Endothelial cell of umbilical vein (primary cell): ENCODE data around the gene ABCA3.
"Not testable (repeated sequence)": the region's sequence is repeated elsewhere in the genome, so short reads cannot be mapped to it uniquely, and the experiment has no call there.

ENCODE experiments used
- FOS ChIP-seq: IDR thresholded peaks from 2 replicates; pipeline ENCODE4 v1.6.1; 2011; ENCODE audit warnings: mild to moderate bottlenecking, low read length, moderate library complexity, borderline replicate concordance; ENCODE audit not compliant: insufficient read depth
- MYC ChIP-seq: IDR thresholded peaks from one replicate; pipeline ENCODE4 v1.6.1; 2011; ENCODE audit warnings: mild to moderate bottlenecking, low read depth, low read length
- POLR2A ChIP-seq: IDR thresholded peaks from 2 replicates; pipeline ENCODE4 v1.6.1; 2012; ENCODE audit warnings: low read depth, mild to moderate bottlenecking, control low read depth, low read length
- POLR2AphosphoS5 ChIP-seq: IDR thresholded peaks from 2 replicates; pipeline ENCODE4 v1.6.1; 2012; ENCODE audit warnings: low read depth, mild to moderate bottlenecking, control low read depth, low read length, moderate library complexity; ENCODE audit not compliant: insufficient read depth
- TF ChIP-seq, protein P1 (sequence below), 2 donors: IDR thresholded peaks; 1 replicate in 1 of 2; 2 replicates in 1 of 2; pipeline ENCODE4 v1.5.1; 2011; ENCODE audit warnings: low read length in 2 of 2, mild to moderate bottlenecking in 2 of 2, moderate library complexity in 2 of 2, control low read depth in 1 of 2, inconsistent platforms in 1 of 2, low read depth in 1 of 2; ENCODE audit not compliant: insufficient read depth in 1 of 2; ENCODE audit errors: extremely low read depth in 1 of 2
- TF ChIP-seq, protein P2 (sequence below): IDR thresholded peaks from 2 replicates; pipeline ENCODE4 v1.6.1; 2011; ENCODE audit not compliant: insufficient read depth, insufficient read length

DNA sequence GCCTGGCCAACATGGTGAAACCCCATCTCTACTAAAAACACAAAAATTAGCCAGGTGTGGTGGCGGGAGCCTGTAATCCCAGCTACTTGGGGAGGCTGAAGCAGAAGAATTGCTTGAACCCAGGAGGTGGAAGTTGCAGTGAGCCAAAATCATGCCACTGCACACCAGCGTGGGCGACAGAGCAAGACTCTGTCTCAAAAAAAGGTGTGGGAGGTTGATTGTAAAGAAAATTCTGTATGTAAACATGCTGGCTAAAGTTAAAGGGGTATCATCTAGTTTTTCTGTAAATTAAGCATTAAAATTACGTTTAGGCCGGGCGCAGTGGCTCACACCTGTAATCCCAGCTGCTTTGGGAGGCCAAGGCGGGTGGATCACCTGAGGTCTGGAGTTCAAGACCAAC, 82.0 kb downstream of the ABCA3 start:
- TF ChIP-seq, protein P1, sequence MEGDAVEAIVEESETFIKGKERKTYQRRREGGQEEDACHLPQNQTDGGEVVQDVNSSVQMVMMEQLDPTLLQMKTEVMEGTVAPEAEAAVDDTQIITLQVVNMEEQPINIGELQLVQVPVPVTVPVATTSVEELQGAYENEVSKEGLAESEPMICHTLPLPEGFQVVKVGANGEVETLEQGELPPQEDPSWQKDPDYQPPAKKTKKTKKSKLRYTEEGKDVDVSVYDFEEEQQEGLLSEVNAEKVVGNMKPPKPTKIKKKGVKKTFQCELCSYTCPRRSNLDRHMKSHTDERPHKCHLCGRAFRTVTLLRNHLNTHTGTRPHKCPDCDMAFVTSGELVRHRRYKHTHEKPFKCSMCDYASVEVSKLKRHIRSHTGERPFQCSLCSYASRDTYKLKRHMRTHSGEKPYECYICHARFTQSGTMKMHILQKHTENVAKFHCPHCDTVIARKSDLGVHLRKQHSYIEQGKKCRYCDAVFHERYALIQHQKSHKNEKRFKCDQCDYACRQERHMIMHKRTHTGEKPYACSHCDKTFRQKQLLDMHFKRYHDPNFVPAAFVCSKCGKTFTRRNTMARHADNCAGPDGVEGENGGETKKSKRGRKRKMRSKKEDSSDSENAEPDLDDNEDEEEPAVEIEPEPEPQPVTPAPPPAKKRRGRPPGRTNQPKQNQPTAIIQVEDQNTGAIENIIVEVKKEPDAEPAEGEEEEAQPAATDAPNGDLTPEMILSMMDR (IDR thresholded peaks at IDR 0.05; ENCODE audit: extremely low read depth in 1 of 2, insufficient read depth in 1 of 2, low read depth in 1 of 2, low read length in 2 of 2), result not testable (repeated sequence)
- not testable (repeated sequence) for TF ChIP-seq POLR2A, POLR2AphosphoS5, MYC, FOS
- TF ChIP-seq, protein P2, sequence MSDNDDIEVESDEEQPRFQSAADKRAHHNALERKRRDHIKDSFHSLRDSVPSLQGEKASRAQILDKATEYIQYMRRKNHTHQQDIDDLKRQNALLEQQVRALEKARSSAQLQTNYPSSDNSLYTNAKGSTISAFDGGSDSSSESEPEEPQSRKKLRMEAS, result not testable (repeated sequence)
